Measurements from ENCODE around the gene CSE1L.
"Not testable (repeated sequence)": the region's sequence is repeated elsewhere in the genome, so short reads cannot be mapped to it uniquely, and the experiment has no call there.

Gene CSE1L

GRCh38 chr20:49046087-49046900, at the start of gene CSE1L:
Gene CSE1L, plus strand, starts transcription at chr20:49046312. Its CDS starts 12,152 bp downstream, at chr20:49058464.
- FAIRE-seq = peak; percentile 97

GRCh38 chr20:48999890-49000870, 45.9 kb upstream of the CSE1L start:
- no peak for FAIRE-seq

More at GRCh38 chr20:49046087-49046900, at the start of gene CSE1L:
- DNase-seq (ENCODE audit: low spot score) = peak; percentile 100

GRCh38 chr20:49001741-49002140, 44.4 kb upstream of the CSE1L start:
- FAIRE-seq (no peak), DNase-seq (ENCODE audit: low spot score) (no peak)

More at GRCh38 chr20:48999890-49000870, 45.9 kb upstream of the CSE1L start:
- no peak for DNase-seq (ENCODE audit: low spot score)

- FAIRE-seq = no peak
Measured at GRCh38 chr20:49006446-49006980, 39.6 kb upstream of the CSE1L start.

GRCh38 chr20:49009899-49010631, 36.0 kb upstream of the CSE1L start:
- no peak for DNase-seq (ENCODE audit: low spot score)

More at GRCh38 chr20:49006446-49006980, 39.6 kb upstream of the CSE1L start:
- DNase-seq (ENCODE audit: low spot score) = no peak

GRCh38 chr20:49024220-49024619, 21.9 kb upstream of the CSE1L start:
- no peak for FAIRE-seq
- DNase-seq (ENCODE audit: low spot score) = no peak

More at GRCh38 chr20:49009899-49010631, 36.0 kb upstream of the CSE1L start:
- FAIRE-seq = peak; percentile 5

GRCh38 chr20:49028177-49028576, 17.9 kb upstream of the CSE1L start:
- FAIRE-seq; DNase-seq (ENCODE audit: low spot score): not testable (repeated sequence)

GRCh38 chr20:49028684-49029083, 17.4 kb upstream of the CSE1L start:
- no peak for FAIRE-seq
- no peak for DNase-seq (ENCODE audit: low spot score)

- DNase-seq (ENCODE audit: low spot score) = no peak
Measured at GRCh38 chr20:49029203-49029602, 16.9 kb upstream of the CSE1L start.

GRCh38 chr20:49030954-49031619, 15.0 kb upstream of the CSE1L start:
- FAIRE-seq = no peak
- DNase-seq (ENCODE audit: low spot score) = no peak

More at GRCh38 chr20:49029203-49029602, 16.9 kb upstream of the CSE1L start:
- no peak for FAIRE-seq

- DNase-seq (ENCODE audit: low spot score) (no peak), FAIRE-seq (no peak)
Measured at GRCh38 chr20:49032455-49032854, 13.7 kb upstream of the CSE1L start.

- no peak for FAIRE-seq
Measured at GRCh38 chr20:49034070-49034732, 11.9 kb upstream of the CSE1L start.

GRCh38 chr20:49037962-49038387, 8.1 kb upstream of the CSE1L start:
- FAIRE-seq = no peak

More at GRCh38 chr20:49034070-49034732, 11.9 kb upstream of the CSE1L start:
- no peak for DNase-seq (ENCODE audit: low spot score)

GRCh38 chr20:49039854-49040253, 6.3 kb upstream of the CSE1L start:
- DNase-seq (ENCODE audit: low spot score) = no peak
- FAIRE-seq = no peak

More at GRCh38 chr20:49037962-49038387, 8.1 kb upstream of the CSE1L start:
- DNase-seq (ENCODE audit: low spot score) = no peak

- no peak for FAIRE-seq
- no peak for DNase-seq (ENCODE audit: low spot score)
Measured at GRCh38 chr20:49043000-49043399, 3.1 kb upstream of the CSE1L start.

GRCh38 chr20:49045440-49046086, 549 bp upstream of the CSE1L start:
- DNase-seq (ENCODE audit: low spot score) = no peak
- no peak for FAIRE-seq

- DNase-seq (ENCODE audit: low spot score) (no peak), FAIRE-seq (no peak)
Measured at GRCh38 chr20:49052334-49052733, 6.2 kb downstream of the CSE1L start.

GRCh38 chr20:49054056-49054643, 8.0 kb downstream of the CSE1L start:
- DNase-seq (ENCODE audit: low spot score) (no peak), FAIRE-seq (no peak)

- FAIRE-seq (no peak), DNase-seq (ENCODE audit: low spot score) (no peak)
Measured at GRCh38 chr20:49063279-49063678, 17.2 kb downstream of the CSE1L start.
